Liver (tissue), 3 donors: ENCODE results near the gene PAPOLB.
"Not testable (repeated sequence)": the region's sequence is repeated elsewhere in the genome, so short reads cannot be mapped to it uniquely, and the experiment has no call there.

ENCODE experiments used
- CTCF ChIP-seq: fragments of 150-350 bp; IDR thresholded peaks from 2 replicates; pipeline ENCODE4 v1.5.1; 2017; ENCODE audit warnings: improper control_type of control experiment, low read depth, low read length; ENCODE audit not compliant: missing input control
- FOXA1 ChIP-seq: IDR thresholded peaks from 2 replicates; pipeline ENCODE4 v1.6.1; 2016; ENCODE audit warnings: antibody characterized with exemption
- HNF4A ChIP-seq, 2 donors: conservative IDR thresholded peaks; 2 replicates each; pipeline ENCODE4 v1.6.1; 2016; ENCODE audit warnings: antibody characterized with exemption in 2 of 2, mild to moderate bottlenecking in 2 of 2
- JUND ChIP-seq, 2 donors: IDR thresholded peaks; 2 replicates each; pipeline ENCODE4 v1.6.1; 2016; ENCODE audit warnings: antibody characterized with exemption in 2 of 2
- RAD21 ChIP-seq, 2 donors: IDR thresholded peaks; 2 replicates each; pipeline ENCODE4 v1.6.1; 2016; ENCODE audit warnings: antibody characterized with exemption in 2 of 2, mild to moderate bottlenecking in 2 of 2
- REST ChIP-seq: IDR thresholded peaks from 2 replicates; pipeline ENCODE4 v1.6.1; 2016; ENCODE audit warnings: antibody characterized with exemption, mild to moderate bottlenecking
- SP1 ChIP-seq: IDR thresholded peaks from 2 replicates; pipeline ENCODE4 v1.6.1; 2018; ENCODE audit warnings: antibody characterized with exemption, mild to moderate bottlenecking
- TAF1 ChIP-seq: conservative IDR thresholded peaks from 2 replicates; pipeline ENCODE4 v1.6.1; 2016; ENCODE audit warnings: antibody characterized with exemption, mild to moderate bottlenecking
- YY1 ChIP-seq: IDR thresholded peaks from 2 replicates; pipeline ENCODE4 v1.6.1; 2016; ENCODE audit warnings: antibody characterized with exemption, mild to moderate bottlenecking
- ZBTB33 ChIP-seq: IDR thresholded peaks from 2 replicates; pipeline ENCODE4 v1.6.1; 2016; ENCODE audit warnings: antibody characterized with exemption
- TF ChIP-seq, protein P1 (sequence below): IDR thresholded peaks from 2 replicates; pipeline ENCODE4 v1.6.1; 2016; ENCODE audit warnings: antibody characterized with exemption
- donor health status: healthy.
- donor health status: healthy.

GRCh38 chr7:4891522-4891921, 29.7 kb upstream of the PAPOLB start:
- not testable (repeated sequence) for TF ChIP-seq CTCF; TAF1; RAD21 (IDR thresholded peaks at IDR 0.05); HNF4A (conservative IDR thresholded peaks at IDR 0.05); SP1; ZBTB33; REST; JUND (IDR thresholded peaks at IDR 0.05); FOXA1; YY1
- TF ChIP-seq, protein P1, sequence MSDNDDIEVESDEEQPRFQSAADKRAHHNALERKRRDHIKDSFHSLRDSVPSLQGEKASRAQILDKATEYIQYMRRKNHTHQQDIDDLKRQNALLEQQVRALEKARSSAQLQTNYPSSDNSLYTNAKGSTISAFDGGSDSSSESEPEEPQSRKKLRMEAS, result not testable (repeated sequence)
